Stimulated activated CD4-positive, alpha-beta T cell treated with anti-CD3 and anti-CD28 coated beads, Interleukin-1b, Interleukin-23, amount 100 ng/mL, for 24 hours (primary cell): ENCODE measurements around the gene ACVR1.
"Not testable (repeated sequence)": the region's sequence is repeated elsewhere in the genome, so short reads cannot be mapped to it uniquely, and the experiment has no call there.

Experiments
- DNase-seq, 4 experiments: peaks; one replicate each; pipeline ENCODE4 v3.0.0-alpha.2; 2020; ENCODE audit warnings: low read depth in 4 of 4, low spot score in 1 of 4

ACVR1 gene

GRCh38 chr2:157725846-157726245, 150.3 kb downstream of the ACVR1 start:
- no peak for DNase-seq

DNA sequence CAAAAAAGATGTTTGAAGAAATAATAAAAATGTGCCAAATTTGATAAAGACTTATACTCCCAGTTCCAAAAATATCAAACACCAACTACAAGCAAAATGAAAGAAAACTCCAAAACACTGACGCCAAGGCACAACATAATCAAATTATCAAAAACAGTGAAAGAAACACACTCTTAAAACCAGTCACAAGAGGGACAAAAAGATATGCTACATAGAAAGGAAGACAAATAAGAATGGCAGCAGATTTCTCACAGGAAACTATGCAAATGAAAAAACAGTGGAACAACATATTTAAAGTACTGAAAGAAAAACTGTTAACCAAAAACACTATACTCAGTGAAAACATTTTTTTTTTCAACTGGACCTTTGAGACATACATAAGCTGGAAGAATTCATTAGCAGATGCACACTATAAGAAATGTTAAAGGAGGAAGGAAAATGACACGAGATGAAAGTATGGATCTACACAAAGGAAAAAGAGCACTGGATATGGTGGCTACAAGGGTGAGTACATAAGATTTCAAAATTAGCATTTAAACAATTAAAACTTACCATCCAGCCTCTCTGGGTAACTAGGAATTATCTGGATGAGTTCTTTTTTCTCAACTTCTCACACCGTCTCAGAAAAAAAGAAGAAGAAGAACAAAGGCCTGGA, 153.4 kb downstream of the ACVR1 start:
- no peak for DNase-seq

- no peak for DNase-seq
Measured at GRCh38 chr2:157720504-157720903, 155.6 kb downstream of the ACVR1 start.

GRCh38 chr2:157704653-157705052, 171.5 kb downstream of the ACVR1 start:
- not testable (repeated sequence) for DNase-seq

DNA sequence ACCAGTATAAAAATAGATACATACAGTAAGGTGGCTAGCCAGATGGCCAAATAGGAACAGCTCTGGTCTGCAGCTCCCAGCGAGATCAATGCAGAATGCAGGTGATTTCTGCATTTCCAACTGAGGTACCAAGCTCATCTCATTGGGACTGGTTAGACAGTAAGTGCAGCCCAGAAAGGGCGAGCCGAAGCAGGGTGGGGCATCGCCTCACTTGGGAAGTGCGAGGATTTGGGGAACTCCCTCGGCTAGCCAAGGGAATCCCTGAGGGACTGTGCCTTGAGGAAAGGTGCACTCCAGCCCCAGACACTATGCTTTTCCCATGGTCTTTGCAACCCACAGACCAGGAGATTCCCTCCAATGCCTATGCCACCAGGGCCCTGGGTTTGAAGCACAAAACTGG, 172.0 kb downstream of the ACVR1 start:
- DNase-seq: not testable (repeated sequence)

DNA sequence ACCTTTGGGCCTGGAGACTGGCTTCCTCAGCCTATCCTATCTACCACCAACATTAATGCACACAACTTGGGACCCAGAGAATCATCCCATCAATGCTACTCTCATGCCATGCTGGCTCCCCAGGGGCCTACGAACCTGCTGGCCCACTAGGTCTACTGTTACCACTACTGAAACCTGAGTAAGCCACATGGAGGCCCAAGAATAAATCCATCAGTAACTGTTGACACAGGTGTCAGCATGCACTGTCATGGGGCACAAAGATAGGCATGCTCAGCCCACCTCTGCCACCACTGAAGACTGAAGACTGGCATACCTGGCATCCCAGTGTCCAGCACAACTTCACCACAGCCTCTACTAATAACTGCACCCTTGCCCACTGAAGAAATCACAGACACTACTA, 176.3 kb downstream of the ACVR1 start:
- no peak for DNase-seq

DNA sequence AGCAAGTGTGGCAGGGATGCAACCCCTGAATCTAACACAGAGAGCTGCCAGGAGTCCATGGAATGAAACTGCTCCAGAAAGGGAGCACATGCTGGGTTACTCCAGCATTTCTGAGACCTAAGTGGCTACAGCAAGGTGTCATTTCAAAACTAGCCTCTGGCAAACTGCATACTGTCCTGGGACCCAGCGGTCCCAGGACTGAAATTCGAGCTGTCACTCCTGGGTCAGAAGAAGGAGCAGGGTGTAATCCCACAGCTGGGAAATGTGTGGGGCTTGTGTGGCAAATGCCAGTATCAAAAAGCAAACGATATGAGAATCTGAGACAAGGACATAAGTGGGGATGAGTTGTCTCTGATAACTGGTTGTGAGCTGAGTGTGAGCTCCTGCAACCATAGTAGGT, 177.1 kb downstream of the ACVR1 start:
- no peak for DNase-seq

- DNase-seq: no peak
Measured at GRCh38 chr2:157698430-157698829, 177.7 kb downstream of the ACVR1 start.

GRCh38 chr2:157696036-157696435, 180.1 kb downstream of the ACVR1 start:
- no peak for DNase-seq

- DNase-seq: no peak
Measured at GRCh38 chr2:157692768-157693167, 183.4 kb downstream of the ACVR1 start.

GRCh38 chr2:157691695-157692094, 184.4 kb downstream of the ACVR1 start:
- DNase-seq: no peak

- DNase-seq: no peak
Measured at GRCh38 chr2:157691131-157691530, 185.0 kb downstream of the ACVR1 start.
